HepG2 (cell line): ENCODE measurements around the gene NEAT1. TPM values are rescaled to one million over a fixed set of nuclear protein-coding genes. Genes with fewer than 3 reads are reported as not detected.

Source experiments
- CCAR2 ChIP-seq: fragments of 200-400 bp; formaldehyde crosslinking; optimal IDR thresholded peaks from 2 replicates; pipeline ENCODE3; 2018; ENCODE audit warnings: low read depth, mild to moderate bottlenecking, low read length, moderate library complexity
- CHD4 ChIP-seq: fragments of 200-600 bp; sonication (generic); IDR thresholded peaks from 2 replicates; pipeline ENCODE4 v1.7.0; 2017; ENCODE audit warnings: mild to moderate bottlenecking, low read length, borderline replicate concordance
- NKX3-1 ChIP-seq: sonication (generic); formaldehyde crosslinking; IDR thresholded peaks from 2 replicates; pipeline ENCODE4 v1.5.0; 2020; ENCODE audit warnings: missing genetic modification reagents
- NONO ChIP-seq, 2 experiments: fragments of 450-650 bp in 1 of 2; sonication (generic) in 1 of 2; formaldehyde crosslinking in 1 of 2; IDR thresholded peaks in 1 of 2; conservative IDR thresholded peaks in 1 of 2; 2 replicates each; pipeline versions ENCODE4 v1.6.1 to v1.8.0; 2017 to 2022; ENCODE audit warnings: mild to moderate bottlenecking in 1 of 2, missing genetic modification reagents in 1 of 2, moderate library complexity in 1 of 2
- SMAD1 ChIP-seq: sonication (generic); formaldehyde crosslinking; IDR thresholded peaks from 2 replicates; pipeline ENCODE4 v1.4.0; 2020; ENCODE audit warnings: missing genetic modification reagents, low read depth, mild to moderate bottlenecking, borderline replicate concordance
- SSRP1 ChIP-seq: IDR thresholded peaks from 2 replicates; pipeline ENCODE4 v1.6.1; 2016; ENCODE audit warnings: control low read depth
- ZBTB1 ChIP-seq: sonication (generic); formaldehyde crosslinking; IDR thresholded peaks from 2 replicates; pipeline ENCODE4 v1.4.0; 2020; ENCODE audit warnings: missing genetic modification reagents, borderline replicate concordance
- ZBTB21 ChIP-seq: sonication (generic); formaldehyde crosslinking; IDR thresholded peaks from 2 replicates; pipeline ENCODE4 v1.4.0; 2020; ENCODE audit warnings: missing genetic modification reagents
- ZFP36L2 ChIP-seq: sonication (generic); formaldehyde crosslinking; IDR thresholded peaks from 2 replicates; pipeline ENCODE4 v1.4.0; 2020; ENCODE audit warnings: missing genetic modification reagents
- ZNF234 ChIP-seq: sonication (generic); formaldehyde crosslinking; conservative IDR thresholded peaks from 2 replicates; pipeline ENCODE4 v1.5.1; 2020; ENCODE audit warnings: mild to moderate bottlenecking, missing genetic modification reagents
- ZNF264 ChIP-seq: sonication (generic); formaldehyde crosslinking; IDR thresholded peaks from 2 replicates; pipeline ENCODE4 v1.4.0; 2020; ENCODE audit warnings: missing genetic modification reagents
- ZNF484 ChIP-seq: sonication (generic); formaldehyde crosslinking; IDR thresholded peaks from 2 replicates; pipeline ENCODE4 v1.5.1; 2020; ENCODE audit warnings: mild to moderate bottlenecking, low read depth, missing genetic modification reagents, borderline replicate concordance
- ZNF737 ChIP-seq: sonication (generic); formaldehyde crosslinking; IDR thresholded peaks from 2 replicates; pipeline ENCODE4 v1.5.0; 2020; ENCODE audit warnings: missing genetic modification reagents, mild to moderate bottlenecking, borderline replicate concordance
- polyA plus RNA-seq, 8 experiments: library from polyadenylated mRNA; depleted of rRNA in 3 of 8; stranded (reverse) in 7 of 8; unstranded in 1 of 8; fragments of >200 nt; fragmentation: Illumina TruSeq in 4 of 8; extraction: Trizol in 4 of 8; gene quantifications; 2 replicates each; pipeline versions ENCODE4 v1.2.1 to v1.2.3, GENCODE V29; 2011 to 2016; ENCODE audit warnings: low read depth in 4 of 8, missing spikeins in 1 of 8, mixed read lengths in 1 of 8; ENCODE audit not compliant: insufficient read depth in 1 of 8
- total RNA-seq, 5 experiments: library from RNA; depleted of rRNA; stranded (reverse); fragments of >200 nt; fragmentation: Illumina TruSeq; extraction: Trizol; gene quantifications; 2 replicates each; pipeline ENCODE4 v1.2.3, GENCODE V29; 2016; ENCODE audit warnings: low read depth in 1 of 5
- TF ChIP-seq, protein P1 (sequence below): IDR thresholded peaks from 2 replicates; pipeline ENCODE4 v1.4.0; 2020; ENCODE audit warnings: mild to moderate bottlenecking, missing genetic modification reagents
- TF ChIP-seq, protein P2 (sequence below): sonication (generic); formaldehyde crosslinking; conservative IDR thresholded peaks from 2 replicates; pipeline ENCODE4 v1.8.0; 2022; ENCODE audit warnings: low read depth, missing genetic modification reagents
- TF ChIP-seq, protein P3 (sequence below): sonication (generic); formaldehyde crosslinking; IDR thresholded peaks from 2 replicates; pipeline ENCODE4 v1.4.0; 2020; ENCODE audit warnings: missing genetic modification reagents
- TF ChIP-seq, protein P4 (sequence below): sonication (generic); formaldehyde crosslinking; IDR thresholded peaks from 2 replicates; pipeline ENCODE4 v1.4.0; 2020; ENCODE audit warnings: missing genetic modification reagents, borderline replicate concordance
- TF ChIP-seq, protein P5 (sequence below): sonication (generic); formaldehyde crosslinking; IDR thresholded peaks from 2 replicates; pipeline ENCODE4 v1.4.0; 2020; ENCODE audit warnings: missing genetic modification reagents, low read depth, mild to moderate bottlenecking, borderline replicate concordance

NEAT1 gene
- total and polyA plus RNA-seq, 2 of the 13 experiments (the other 11 are each of a cell fraction or from before 2014, with no cell fraction given) = 20.5 to 41.2 TPM

DNA sequence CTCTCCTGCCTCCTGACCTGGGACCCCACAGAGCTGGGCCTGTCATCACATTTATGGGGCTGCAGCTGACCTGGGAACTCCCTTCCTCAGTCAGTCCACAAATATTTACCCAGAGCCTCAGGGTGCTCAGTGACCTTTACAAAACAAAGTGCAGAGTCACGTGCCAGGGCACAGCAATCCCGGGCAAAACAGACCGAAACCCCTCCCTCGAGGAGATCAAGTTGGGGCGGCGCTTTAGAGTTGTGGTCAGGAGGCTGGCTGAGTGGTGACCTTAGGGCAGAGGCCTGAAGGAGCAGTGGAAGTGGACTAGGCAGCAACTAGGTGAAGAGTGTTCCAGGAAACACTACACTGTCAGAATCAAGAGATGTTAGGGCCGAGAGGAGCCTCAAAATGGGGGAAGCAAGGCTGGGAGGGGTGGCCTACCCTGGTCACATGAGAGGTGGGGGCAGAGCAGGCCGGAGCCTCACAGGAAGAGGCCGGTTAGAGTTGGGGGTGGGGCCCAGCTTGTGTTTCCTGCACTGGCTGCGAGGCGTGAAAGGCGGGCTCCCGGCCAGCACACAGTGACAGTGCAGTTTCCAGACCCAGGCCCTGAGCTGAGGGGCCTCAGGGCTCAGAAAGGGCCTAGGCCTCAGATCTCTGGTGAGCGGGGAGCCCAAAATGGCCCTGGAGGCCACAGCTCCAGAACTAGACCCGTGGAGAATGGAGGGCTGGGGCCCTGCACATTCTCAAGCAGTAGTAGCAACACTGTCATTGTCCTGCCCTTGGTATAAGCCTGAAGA, 3.7 kb upstream of the NEAT1 start (continued):
- TF ChIP-seq, protein P1, sequence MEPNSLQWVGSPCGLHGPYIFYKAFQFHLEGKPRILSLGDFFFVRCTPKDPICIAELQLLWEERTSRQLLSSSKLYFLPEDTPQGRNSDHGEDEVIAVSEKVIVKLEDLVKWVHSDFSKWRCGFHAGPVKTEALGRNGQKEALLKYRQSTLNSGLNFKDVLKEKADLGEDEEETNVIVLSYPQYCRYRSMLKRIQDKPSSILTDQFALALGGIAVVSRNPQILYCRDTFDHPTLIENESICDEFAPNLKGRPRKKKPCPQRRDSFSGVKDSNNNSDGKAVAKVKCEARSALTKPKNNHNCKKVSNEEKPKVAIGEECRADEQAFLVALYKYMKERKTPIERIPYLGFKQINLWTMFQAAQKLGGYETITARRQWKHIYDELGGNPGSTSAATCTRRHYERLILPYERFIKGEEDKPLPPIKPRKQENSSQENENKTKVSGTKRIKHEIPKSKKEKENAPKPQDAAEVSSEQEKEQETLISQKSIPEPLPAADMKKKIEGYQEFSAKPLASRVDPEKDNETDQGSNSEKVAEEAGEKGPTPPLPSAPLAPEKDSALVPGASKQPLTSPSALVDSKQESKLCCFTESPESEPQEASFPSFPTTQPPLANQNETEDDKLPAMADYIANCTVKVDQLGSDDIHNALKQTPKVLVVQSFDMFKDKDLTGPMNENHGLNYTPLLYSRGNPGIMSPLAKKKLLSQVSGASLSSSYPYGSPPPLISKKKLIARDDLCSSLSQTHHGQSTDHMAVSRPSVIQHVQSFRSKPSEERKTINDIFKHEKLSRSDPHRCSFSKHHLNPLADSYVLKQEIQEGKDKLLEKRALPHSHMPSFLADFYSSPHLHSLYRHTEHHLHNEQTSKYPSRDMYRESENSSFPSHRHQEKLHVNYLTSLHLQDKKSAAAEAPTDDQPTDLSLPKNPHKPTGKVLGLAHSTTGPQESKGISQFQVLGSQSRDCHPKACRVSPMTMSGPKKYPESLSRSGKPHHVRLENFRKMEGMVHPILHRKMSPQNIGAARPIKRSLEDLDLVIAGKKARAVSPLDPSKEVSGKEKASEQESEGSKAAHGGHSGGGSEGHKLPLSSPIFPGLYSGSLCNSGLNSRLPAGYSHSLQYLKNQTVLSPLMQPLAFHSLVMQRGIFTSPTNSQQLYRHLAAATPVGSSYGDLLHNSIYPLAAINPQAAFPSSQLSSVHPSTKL (CRISPR knock-in tag) = peak; percentile 94
- TF ChIP-seq, protein P2, sequence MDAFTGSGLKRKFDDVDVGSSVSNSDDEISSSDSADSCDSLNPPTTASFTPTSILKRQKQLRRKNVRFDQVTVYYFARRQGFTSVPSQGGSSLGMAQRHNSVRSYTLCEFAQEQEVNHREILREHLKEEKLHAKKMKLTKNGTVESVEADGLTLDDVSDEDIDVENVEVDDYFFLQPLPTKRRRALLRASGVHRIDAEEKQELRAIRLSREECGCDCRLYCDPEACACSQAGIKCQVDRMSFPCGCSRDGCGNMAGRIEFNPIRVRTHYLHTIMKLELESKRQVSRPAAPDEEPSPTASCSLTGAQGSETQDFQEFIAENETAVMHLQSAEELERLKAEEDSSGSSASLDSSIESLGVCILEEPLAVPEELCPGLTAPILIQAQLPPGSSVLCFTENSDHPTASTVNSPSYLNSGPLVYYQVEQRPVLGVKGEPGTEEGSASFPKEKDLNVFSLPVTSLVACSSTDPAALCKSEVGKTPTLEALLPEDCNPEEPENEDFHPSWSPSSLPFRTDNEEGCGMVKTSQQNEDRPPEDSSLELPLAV (CRISPR knock-in tag) = no peak
- no peak for TF ChIP-seq SMAD1 (CRISPR knock-in tag)
- TF ChIP-seq, protein P3, sequence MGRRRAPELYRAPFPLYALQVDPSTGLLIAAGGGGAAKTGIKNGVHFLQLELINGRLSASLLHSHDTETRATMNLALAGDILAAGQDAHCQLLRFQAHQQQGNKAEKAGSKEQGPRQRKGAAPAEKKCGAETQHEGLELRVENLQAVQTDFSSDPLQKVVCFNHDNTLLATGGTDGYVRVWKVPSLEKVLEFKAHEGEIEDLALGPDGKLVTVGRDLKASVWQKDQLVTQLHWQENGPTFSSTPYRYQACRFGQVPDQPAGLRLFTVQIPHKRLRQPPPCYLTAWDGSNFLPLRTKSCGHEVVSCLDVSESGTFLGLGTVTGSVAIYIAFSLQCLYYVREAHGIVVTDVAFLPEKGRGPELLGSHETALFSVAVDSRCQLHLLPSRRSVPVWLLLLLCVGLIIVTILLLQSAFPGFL (CRISPR knock-in tag) = no peak
- peak; percentile 50 for TF ChIP-seq CCAR2
- TF ChIP-seq ZFP36L2 (CRISPR knock-in tag) = no peak
- TF ChIP-seq ZNF234 (CRISPR knock-in tag) = no peak
- TF ChIP-seq ZBTB1 = no peak
- TF ChIP-seq, protein P4, sequence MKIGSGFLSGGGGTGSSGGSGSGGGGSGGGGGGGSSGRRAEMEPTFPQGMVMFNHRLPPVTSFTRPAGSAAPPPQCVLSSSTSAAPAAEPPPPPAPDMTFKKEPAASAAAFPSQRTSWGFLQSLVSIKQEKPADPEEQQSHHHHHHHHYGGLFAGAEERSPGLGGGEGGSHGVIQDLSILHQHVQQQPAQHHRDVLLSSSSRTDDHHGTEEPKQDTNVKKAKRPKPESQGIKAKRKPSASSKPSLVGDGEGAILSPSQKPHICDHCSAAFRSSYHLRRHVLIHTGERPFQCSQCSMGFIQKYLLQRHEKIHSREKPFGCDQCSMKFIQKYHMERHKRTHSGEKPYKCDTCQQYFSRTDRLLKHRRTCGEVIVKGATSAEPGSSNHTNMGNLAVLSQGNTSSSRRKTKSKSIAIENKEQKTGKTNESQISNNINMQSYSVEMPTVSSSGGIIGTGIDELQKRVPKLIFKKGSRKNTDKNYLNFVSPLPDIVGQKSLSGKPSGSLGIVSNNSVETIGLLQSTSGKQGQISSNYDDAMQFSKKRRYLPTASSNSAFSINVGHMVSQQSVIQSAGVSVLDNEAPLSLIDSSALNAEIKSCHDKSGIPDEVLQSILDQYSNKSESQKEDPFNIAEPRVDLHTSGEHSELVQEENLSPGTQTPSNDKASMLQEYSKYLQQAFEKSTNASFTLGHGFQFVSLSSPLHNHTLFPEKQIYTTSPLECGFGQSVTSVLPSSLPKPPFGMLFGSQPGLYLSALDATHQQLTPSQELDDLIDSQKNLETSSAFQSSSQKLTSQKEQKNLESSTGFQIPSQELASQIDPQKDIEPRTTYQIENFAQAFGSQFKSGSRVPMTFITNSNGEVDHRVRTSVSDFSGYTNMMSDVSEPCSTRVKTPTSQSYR = peak; percentile 93
- no peak for TF ChIP-seq CHD4
- peak; percentile 93 for TF ChIP-seq SSRP1 (CRISPR knock-in tag)
- TF ChIP-seq, protein P5, sequence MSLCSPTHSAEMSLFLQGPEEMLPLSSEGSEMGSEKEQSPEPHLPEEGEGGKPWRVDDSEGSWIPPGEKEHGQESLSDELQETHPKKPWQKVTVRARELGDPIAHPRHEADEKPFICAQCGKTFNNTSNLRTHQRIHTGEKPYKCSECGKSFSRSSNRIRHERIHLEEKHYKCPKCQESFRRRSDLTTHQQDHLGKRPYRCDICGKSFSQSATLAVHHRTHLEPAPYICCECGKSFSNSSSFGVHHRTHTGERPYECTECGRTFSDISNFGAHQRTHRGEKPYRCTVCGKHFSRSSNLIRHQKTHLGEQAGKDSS (CRISPR knock-in tag) = no peak
- 0 out of 2 replicates have a peak, but pooled peaks have one; percentile 45 for TF ChIP-seq NKX3-1
- no peak; the same call in 1 of the 2 replicates for TF ChIP-seq ZBTB21 (CRISPR knock-in tag)
- TF ChIP-seq ZNF484 (CRISPR knock-in tag) = no peak
- no peak for TF ChIP-seq ZNF737 (CRISPR knock-in tag)
- TF ChIP-seq NONO (IDR thresholded peaks at IDR 0.05) = no peak
- TF ChIP-seq NONO (CRISPR knock-in tag; conservative IDR thresholded peaks at IDR 0.05) = peak; percentile 98
- TF ChIP-seq ZNF264 (CRISPR knock-in tag) = peak; percentile 72; the same call in 1 of the 2 replicates
